Effector memory CD4-positive, alpha-beta T cell (primary cell): ENCODE measurements around the gene WDR88.
"Not testable (repeated sequence)": the region's sequence is repeated elsewhere in the genome, so short reads cannot be mapped to it uniquely, and the experiment has no call there.

Experiments used
- DNase-seq, 3 donors: peaks; one replicate each; pipeline ENCODE4 v3.0.0-alpha.2; 2020
- H3K27ac ChIP-seq: 2 replicates; pipeline ENCODE4 v1.7.0; 2013; ENCODE audit warnings: mild to moderate bottlenecking, low read length, moderate library complexity; ENCODE audit not compliant: insufficient read depth, poor library complexity, severe bottlenecking
- H3K27me3 ChIP-seq: replicated peaks from 2 replicates; pipeline ENCODE4 v1.7.0; 2013; ENCODE audit warnings: mild to moderate bottlenecking, low read length; ENCODE audit not compliant: insufficient read depth, control insufficient read depth, poor library complexity, severe bottlenecking
- H3K36me3 ChIP-seq: 2 replicates; pipeline ENCODE4 v1.7.0; 2013; ENCODE audit warnings: mild to moderate bottlenecking, low read length, moderate library complexity; ENCODE audit not compliant: control insufficient read depth, insufficient read depth
- H3K4me1 ChIP-seq: 2 replicates; pipeline ENCODE4 v1.7.0; 2013; ENCODE audit warnings: low read length, mild to moderate bottlenecking; ENCODE audit not compliant: control insufficient read depth, insufficient read depth, poor library complexity, severe bottlenecking
- H3K4me3 ChIP-seq: 2 replicates; pipeline ENCODE4 v1.7.0; 2013; ENCODE audit warnings: low read length, low read depth, mild to moderate bottlenecking; ENCODE audit not compliant: insufficient read depth, poor library complexity, severe bottlenecking
- H3K9me3 ChIP-seq: 2 replicates; pipeline ENCODE4 v1.7.0; 2013; ENCODE audit warnings: mild to moderate bottlenecking, low read length, moderate library complexity; ENCODE audit not compliant: control insufficient read depth

Gene WDR88

DNA sequence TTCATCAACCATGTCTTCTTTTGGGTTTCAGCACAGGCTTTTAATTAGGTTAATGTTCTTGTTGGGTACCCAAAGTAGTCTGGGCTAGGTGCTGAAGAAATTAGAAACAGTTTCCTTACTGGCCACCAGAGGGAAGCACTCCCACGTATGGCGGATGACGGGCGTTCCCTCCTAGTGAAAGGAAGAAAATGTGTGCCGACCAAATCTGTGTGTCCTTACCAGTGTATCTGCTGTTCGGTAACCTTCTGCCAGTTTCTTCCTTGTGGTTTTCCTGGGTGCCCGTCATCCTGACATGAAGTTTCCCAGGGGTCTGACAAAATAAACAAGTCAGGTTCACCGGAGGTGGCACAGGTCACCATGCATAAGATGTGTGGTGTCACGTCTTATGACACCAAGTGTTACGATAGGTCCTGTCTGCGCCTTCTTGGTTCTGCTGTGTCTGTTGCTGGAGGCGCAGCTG is 6.0 kb upstream of the WDR88 start:
- peak in 2 of 3 donors; percentile 11 to 25 for DNase-seq
- Histone ChIP-seq H3K9me3 (no peaks in the 10 kb centered on the region), H3K27me3 (no peaks in the 10 kb centered on the region), H3K4me1 (no peaks in the 10 kb centered on the region), H3K36me3 (peaks cover 20% of the 10 kb centered on the region), H3K27ac (no peak overlapping the region), H3K4me3 (no peak overlapping the region)

DNA sequence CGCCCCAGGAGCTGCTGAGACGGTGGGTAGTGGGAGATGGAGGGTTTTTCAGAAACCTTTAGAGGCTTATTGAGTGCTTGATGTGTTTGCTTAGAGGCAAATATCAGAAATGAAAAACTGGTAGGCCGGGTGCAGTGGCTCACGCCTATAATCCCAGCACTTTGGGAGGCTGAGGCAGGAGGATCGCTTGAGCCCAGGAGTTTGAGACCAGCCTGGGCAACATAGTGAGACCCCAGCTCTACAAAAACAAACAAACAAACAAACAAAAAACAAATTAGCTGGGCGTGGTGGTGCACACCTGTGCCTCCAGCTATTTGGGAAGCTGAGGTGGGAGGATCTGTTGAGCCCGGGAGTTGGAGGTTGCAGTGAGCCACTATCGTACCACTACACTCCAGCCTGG is 5.2 kb upstream of the WDR88 start:
- H3K9me3 ChIP-seq, H3K4me3 ChIP-seq, H3K27me3 ChIP-seq, H3K4me1 ChIP-seq, H3K27ac ChIP-seq, DNase-seq: not testable (repeated sequence)
- peaks cover 20% of the 10 kb centered on the region for H3K36me3 ChIP-seq

DNA sequence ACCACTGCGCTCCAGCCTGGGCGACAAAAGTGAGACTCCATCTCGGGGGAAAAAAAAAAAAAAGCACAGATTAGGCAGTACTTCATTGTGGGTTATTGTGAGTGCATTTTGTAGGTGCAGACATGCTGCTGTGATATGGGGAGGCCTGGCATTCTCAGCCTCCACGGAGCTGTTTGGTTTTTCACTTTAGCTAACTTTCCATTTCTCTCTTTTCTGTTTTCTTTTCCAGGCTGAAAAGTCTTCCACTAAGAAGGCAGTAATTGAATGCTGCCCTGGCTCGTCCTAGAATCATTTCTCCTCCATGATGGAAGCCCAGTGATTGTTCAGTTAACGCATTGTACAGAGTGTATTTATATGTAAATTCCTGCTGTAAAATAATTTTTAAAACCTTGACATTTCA is 2.0 kb upstream of the WDR88 start:
- peaks cover 2% of the 10 kb centered on the region for H3K4me1 ChIP-seq
- DNase-seq = no peak
- peaks cover 14% of the 10 kb centered on the region for H3K36me3 ChIP-seq
- H3K27ac ChIP-seq = no peak overlapping the region
- no peaks in the 10 kb centered on the region for H3K27me3 ChIP-seq
- H3K9me3 ChIP-seq = no peaks in the 10 kb centered on the region
- no peak overlapping the region for H3K4me3 ChIP-seq

DNA sequence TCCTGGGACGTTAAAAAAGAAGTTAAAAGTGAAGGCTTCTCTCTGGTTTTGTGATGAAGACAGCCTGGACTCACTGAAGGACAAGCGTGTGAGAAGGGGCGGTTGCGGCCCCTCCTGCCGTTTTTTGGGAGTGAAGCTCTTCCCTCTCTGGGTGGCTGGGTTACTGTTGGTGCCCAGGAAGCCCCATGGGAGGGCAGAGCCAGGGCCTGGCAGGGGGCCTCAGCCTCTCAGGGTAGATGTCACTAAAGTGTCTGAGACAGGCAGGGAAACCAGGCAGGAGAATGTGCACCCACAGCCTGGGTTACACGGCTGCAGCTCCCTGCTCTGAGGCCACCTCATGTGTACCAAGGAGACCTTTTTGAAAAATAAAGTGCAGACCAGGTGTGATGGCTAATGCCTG is 1.5 kb upstream of the WDR88 start:
- Histone ChIP-seq H3K9me3 (no peaks in the 10 kb centered on the region), H3K27ac (no peak overlapping the region), H3K27me3 (no peaks in the 10 kb centered on the region), H3K36me3 (peaks cover 12% of the 10 kb centered on the region), H3K4me1 (peaks cover 2% of the 10 kb centered on the region), H3K4me3 (no peak overlapping the region)
- DNase-seq = no peak

DNA sequence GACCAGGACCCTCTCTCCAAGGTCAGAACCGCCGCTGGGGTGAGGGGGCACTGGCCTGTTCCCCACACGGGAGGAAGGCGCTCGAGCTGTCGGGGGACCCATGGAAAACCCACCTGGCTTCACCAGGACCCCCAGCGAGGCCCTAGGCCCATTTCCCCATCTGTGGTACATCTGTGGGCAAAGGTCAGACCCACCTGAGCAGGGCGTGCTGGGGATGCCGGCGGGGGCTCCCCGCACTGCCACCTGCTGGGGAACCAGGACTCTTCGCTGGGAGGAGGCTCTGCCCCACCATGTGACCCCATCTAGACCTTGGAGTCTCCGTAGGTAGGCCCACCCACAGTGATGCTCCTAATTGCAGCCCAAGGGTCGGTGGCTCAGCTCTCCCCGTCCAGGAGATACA is 511 bp downstream of the WDR88 start:
- H3K4me3 ChIP-seq = no peak overlapping the region
- no peak for DNase-seq
- H3K27me3 ChIP-seq = no peaks in the 10 kb centered on the region
- H3K9me3 ChIP-seq = no peaks in the 10 kb centered on the region
- H3K36me3 ChIP-seq = peaks cover 7% of the 10 kb centered on the region
- no peak overlapping the region for H3K27ac ChIP-seq
- H3K4me1 ChIP-seq = peaks cover 2% of the 10 kb centered on the region

DNA sequence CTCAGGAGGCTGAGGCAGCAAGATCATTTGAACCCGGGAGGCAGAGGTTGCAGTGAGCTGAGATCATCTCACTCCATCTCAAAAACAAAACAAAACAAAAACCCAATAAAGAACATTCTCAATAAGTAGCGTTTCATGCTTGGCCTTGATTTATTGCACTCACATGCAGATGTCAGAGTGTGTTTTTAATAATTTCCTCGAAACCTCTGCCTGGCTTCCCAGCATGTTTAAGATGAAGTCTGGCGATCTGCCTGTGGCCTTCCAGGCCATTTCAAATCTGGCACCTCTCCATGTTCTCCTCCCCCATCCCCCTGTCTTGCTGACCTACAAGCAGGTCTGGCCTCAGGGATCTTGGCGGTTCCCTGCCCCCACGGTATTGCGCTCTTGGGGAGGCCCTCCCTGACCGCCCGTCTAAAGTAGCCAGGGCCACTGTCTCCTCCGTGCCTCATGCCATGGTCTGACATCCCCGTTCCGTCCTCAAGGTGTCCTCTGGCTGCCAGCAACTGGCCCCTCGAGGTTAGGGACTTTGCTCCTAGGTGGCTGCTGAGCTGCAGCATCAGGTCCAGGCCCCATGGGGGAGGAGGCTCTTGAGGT is 1.6 kb downstream of the WDR88 start:
- no peak for DNase-seq
- no peak overlapping the region for H3K27ac ChIP-seq
- no peaks in the 10 kb centered on the region for H3K27me3 ChIP-seq
- no peak overlapping the region for H3K4me3 ChIP-seq
- peaks cover 6% of the 10 kb centered on the region for H3K36me3 ChIP-seq
- peaks cover 2% of the 10 kb centered on the region for H3K4me1 ChIP-seq
- H3K9me3 ChIP-seq = no peaks in the 10 kb centered on the region

DNA sequence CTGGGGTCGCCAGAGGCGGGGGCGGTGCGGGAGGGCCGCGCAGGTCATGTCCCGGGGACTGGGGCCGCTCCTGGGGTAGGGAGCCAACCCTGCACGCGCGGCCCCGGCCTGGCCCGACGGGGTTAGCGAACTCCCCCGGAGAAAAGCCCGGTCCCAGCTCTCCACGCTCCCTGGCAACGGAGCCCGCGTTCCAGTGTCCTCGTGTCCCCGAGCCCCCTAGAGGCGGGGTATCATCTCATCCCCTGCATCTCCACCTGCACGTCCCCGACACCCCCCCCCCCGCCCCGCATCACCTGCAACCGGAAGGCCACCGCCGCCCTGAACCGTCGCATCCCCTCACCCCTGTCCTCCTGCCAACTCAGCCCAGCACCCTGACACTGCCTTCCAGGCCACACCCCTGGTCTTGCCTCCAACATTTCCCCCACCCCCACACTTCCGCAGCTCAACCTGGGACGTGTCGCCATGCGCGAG is 2.7 kb downstream of the WDR88 start:
- no peak for DNase-seq
- H3K27ac ChIP-seq = no peak overlapping the region
- no peaks in the 10 kb centered on the region for H3K27me3 ChIP-seq
- no peaks in the 10 kb centered on the region for H3K9me3 ChIP-seq
- H3K4me1 ChIP-seq = peaks cover 2% of the 10 kb centered on the region
- H3K36me3 ChIP-seq = peaks cover 3% of the 10 kb centered on the region
- H3K4me3 ChIP-seq = no peak overlapping the region

DNA sequence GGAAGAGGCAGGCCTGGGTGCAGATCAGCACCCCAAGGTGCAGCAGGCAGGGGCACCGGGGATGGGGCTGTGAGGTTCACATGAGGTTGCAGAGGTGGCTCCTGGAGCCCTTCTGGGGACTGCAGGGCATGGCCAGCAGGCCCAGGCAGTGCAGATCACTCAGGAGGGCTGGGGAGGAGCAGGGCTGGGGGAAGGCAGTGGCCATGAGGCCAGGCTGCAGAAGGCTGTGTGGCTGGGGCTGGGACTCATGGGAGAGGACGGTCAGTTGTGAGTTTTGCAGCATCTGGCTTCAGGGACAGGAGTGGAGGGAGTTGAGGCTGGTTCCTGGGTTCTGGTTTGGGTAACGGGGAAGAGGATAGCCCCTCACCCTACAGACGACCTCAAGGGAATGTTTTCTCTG is 7.3 kb downstream of the WDR88 start:
- H3K9me3 ChIP-seq = no peaks in the 10 kb centered on the region
- H3K4me3 ChIP-seq = no peak overlapping the region
- H3K36me3 ChIP-seq = no peaks in the 10 kb centered on the region
- no peak overlapping the region for H3K27ac ChIP-seq
- no peak for DNase-seq
- H3K27me3 ChIP-seq = no peaks in the 10 kb centered on the region
- H3K4me1 ChIP-seq = peaks cover 2% of the 10 kb centered on the region

DNA sequence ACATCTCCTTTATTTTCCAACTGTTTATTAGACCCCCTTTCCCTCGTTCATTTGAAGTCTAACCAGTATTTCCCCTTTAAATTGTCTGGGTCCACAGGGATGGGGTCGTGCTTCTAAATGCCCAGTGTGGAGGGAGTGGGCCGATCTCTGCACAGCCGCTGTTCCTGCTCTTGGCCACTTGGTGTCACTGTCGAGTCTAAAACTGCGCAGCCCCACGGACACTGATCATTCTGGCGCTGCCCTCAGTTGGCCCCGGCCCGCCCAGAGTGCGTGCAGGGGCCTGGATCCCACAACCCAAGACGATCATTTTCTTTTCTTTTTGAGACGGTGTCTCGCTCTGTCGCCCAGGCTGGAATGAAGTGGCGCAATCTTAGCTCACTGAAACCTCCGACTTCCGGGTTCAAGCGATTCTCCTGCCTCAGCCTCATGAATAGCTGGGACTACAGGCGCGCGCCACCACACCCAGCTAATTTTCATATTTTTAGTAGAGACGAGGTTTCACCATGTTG is 12.0 kb downstream of the WDR88 start:
- Histone ChIP-seq H3K27ac (no peak overlapping the region), H3K4me3 (no peak overlapping the region), H3K4me1 (no peaks in the 10 kb centered on the region), H3K9me3 (no peaks in the 10 kb centered on the region), H3K27me3 (no peaks in the 10 kb centered on the region), H3K36me3 (no peaks in the 10 kb centered on the region)
- peak; percentile 20 to 41 (median 35) for DNase-seq

DNA sequence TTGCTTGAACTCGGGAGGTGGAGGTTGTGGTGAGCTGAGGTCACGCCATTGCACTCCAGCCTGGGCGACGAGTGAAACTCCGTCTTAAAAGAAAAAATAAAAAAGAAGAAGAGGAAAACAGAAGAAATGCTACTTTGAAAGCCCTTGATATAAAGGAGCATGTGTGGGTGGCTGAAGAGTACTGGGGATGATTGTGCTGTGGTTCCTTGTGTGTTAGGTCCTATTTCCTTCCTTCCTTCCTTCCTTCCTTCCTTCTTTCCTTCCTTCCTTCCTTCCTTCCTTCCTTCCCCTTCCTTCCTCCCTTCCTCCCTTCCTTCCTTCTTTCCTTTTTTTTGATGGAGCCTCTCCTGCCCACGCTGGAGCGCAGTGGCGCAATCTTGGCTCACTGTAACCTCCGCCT is 14.3 kb downstream of the WDR88 start:
- no peaks in the 10 kb centered on the region for H3K36me3 ChIP-seq
- DNase-seq = no peak
- H3K4me1 ChIP-seq = no peaks in the 10 kb centered on the region
- H3K9me3 ChIP-seq = no peaks in the 10 kb centered on the region
- no peak overlapping the region for H3K4me3 ChIP-seq
- no peaks in the 10 kb centered on the region for H3K27me3 ChIP-seq
- no peak overlapping the region for H3K27ac ChIP-seq
